Measurements from ENCODE around the gene SOCS3.

The SOCS3 gene

DNA sequence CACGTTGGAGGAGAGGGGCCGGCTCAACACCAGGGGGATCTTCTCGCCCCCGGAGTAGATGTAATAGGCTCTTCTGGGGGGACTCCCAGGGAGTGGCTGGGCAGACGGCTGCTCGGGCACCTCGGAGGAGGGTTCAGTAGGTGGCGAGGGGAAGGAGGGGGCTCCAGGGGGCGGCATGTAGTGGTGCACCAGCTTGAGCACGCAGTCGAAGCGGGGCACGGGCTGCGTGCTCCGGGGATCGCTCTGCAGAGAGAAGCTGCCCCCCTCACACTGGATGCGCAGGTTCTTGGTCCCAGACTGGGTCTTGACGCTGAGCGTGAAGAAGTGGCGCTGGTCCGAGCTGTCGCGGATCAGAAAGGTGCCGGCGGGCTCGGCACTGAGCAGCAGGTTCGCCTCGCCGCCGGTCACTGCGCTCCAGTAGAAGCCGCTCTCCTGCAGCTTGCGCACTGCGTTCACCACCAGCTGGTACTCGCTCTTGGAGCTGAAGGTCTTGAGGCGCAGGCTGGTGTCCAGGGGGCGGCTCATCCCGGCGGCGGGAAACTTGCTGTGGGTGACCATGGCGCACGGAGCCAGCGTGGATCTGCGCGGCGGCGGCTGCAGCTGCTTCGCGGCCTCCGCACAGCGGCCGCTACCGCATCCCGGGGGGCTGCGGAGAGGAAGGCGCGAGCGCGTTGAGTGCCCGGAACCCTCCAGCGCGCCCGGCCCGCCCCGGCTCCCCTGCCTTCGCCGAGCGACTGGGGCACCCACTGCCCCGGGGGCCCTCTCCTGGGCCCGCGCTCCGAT lies 1.1 kb downstream of the SOCS3 start:
- H3K27me3 ChIP-seq (ENCODE audit: insufficient read depth, low read length) = peaks cover 8% of the 10 kb centered on the region; the same call in 1 of the 2 replicates
- H4K20me1 ChIP-seq (ENCODE audit: insufficient read depth, low read length) = no peaks in the 10 kb centered on the region
- TF ChIP-seq, protein P1, sequence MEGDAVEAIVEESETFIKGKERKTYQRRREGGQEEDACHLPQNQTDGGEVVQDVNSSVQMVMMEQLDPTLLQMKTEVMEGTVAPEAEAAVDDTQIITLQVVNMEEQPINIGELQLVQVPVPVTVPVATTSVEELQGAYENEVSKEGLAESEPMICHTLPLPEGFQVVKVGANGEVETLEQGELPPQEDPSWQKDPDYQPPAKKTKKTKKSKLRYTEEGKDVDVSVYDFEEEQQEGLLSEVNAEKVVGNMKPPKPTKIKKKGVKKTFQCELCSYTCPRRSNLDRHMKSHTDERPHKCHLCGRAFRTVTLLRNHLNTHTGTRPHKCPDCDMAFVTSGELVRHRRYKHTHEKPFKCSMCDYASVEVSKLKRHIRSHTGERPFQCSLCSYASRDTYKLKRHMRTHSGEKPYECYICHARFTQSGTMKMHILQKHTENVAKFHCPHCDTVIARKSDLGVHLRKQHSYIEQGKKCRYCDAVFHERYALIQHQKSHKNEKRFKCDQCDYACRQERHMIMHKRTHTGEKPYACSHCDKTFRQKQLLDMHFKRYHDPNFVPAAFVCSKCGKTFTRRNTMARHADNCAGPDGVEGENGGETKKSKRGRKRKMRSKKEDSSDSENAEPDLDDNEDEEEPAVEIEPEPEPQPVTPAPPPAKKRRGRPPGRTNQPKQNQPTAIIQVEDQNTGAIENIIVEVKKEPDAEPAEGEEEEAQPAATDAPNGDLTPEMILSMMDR (IDR thresholded peaks at IDR 0.05; ENCODE audit: low read length) = no peak
- no peak for TF ChIP-seq EZH2 (IDR thresholded peaks at IDR 0.05; ENCODE audit: borderline replicate concordance, low read length)
- H3F3A ChIP-seq (ENCODE audit: insufficient read depth, low read length) = no peaks in the 10 kb centered on the region
- H3K27ac ChIP-seq (ENCODE audit: low read depth, low read length, poor library complexity, severe bottlenecking) = no peak overlapping the region
- no peaks in the 10 kb centered on the region for H3K9me2 ChIP-seq (ENCODE audit: low read depth, low read length)
- no peak overlapping the region for H3K4me2 ChIP-seq (ENCODE audit: low read length)
- H3K9ac ChIP-seq (ENCODE audit: low read length) = no peak overlapping the region
- no peak overlapping the region for H2AFZ ChIP-seq (ENCODE audit: low read length)
- H3K4me1 ChIP-seq (ENCODE audit: insufficient read depth, low read length, severe bottlenecking) = peaks cover 9% of the 10 kb centered on the region
- H3K36me3 ChIP-seq (ENCODE audit: insufficient read depth, low read length) = no peaks in the 10 kb centered on the region
- H3K9me3 ChIP-seq (ENCODE audit: low read length) = no peaks in the 10 kb centered on the region
- H3K4me3 ChIP-seq (ENCODE audit: low read depth, low read length, poor library complexity, severe bottlenecking) = no peak overlapping the region
- H3K79me2 ChIP-seq (ENCODE audit: insufficient read depth, low read length) = no peaks in the 10 kb centered on the region

DNA sequence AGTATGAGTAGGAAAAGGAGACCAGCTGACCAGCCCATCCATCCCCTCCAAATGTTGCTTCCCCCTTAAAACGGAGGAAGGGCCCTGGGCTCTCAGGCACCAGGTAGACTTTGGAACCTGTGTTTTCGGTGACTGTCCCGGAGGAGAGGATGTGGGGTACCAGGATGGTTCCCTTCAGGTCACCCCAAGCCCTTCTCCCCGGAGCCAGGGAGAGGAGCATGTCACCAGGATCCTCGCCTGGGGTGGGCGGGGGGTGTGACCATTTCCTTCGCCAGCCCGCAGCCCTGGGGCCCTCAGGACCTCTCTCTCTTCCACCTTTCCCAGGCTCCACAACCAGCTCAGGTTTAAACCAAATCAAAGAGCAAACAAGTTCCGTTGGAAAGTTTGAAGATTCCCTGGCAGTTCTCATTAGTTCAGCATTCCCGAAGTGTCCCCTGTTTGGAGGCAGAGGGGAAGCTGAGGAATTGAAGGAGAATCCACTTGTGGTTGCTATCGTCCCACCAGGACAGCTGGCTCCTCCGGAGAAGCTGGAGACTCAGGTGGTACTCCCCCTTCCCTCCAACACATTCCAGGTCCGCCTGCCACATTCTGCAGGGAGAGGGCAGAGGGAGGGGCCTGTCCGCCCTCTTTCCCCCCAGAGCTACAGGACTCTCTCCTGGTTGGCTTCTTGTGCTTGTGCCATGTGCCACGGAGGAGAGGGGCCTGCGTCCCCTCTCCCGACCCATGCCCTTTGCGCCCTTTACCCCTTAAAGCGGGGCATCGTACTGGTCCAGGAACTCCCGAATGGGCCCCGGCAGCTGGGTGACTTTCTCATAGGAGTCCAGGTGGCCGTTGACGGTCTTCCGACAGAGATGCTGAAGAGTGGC lies 2.0 kb downstream of the SOCS3 start:
- Histone ChIP-seq H3K36me3 (ENCODE audit: insufficient read depth, low read length) (no peaks in the 10 kb centered on the region), H3K27me3 (ENCODE audit: insufficient read depth, low read length) (peaks cover 8% of the 10 kb centered on the region; the same call in 1 of the 2 replicates), H2AFZ (ENCODE audit: low read length) (no peak overlapping the region), H3K9me2 (ENCODE audit: low read depth, low read length) (no peaks in the 10 kb centered on the region), H3K9me3 (ENCODE audit: low read length) (no peaks in the 10 kb centered on the region), H3F3A (ENCODE audit: insufficient read depth, low read length) (no peaks in the 10 kb centered on the region), H3K27ac (ENCODE audit: low read depth, low read length, poor library complexity, severe bottlenecking) (no peak overlapping the region), H3K79me2 (ENCODE audit: insufficient read depth, low read length) (no peaks in the 10 kb centered on the region), H3K4me3 (ENCODE audit: low read depth, low read length, poor library complexity, severe bottlenecking) (no peak overlapping the region), H3K4me2 (ENCODE audit: low read length) (no peak overlapping the region), H4K20me1 (ENCODE audit: insufficient read depth, low read length) (no peaks in the 10 kb centered on the region), H3K9ac (ENCODE audit: low read length) (no peak overlapping the region), H3K4me1 (ENCODE audit: insufficient read depth, low read length, severe bottlenecking) (peaks cover 12% of the 10 kb centered on the region)
- TF ChIP-seq, protein P1 (IDR thresholded peaks at IDR 0.05; ENCODE audit: low read length) = no peak
- TF ChIP-seq EZH2 (IDR thresholded peaks at IDR 0.05; ENCODE audit: borderline replicate concordance, low read length) = no peak

DNA sequence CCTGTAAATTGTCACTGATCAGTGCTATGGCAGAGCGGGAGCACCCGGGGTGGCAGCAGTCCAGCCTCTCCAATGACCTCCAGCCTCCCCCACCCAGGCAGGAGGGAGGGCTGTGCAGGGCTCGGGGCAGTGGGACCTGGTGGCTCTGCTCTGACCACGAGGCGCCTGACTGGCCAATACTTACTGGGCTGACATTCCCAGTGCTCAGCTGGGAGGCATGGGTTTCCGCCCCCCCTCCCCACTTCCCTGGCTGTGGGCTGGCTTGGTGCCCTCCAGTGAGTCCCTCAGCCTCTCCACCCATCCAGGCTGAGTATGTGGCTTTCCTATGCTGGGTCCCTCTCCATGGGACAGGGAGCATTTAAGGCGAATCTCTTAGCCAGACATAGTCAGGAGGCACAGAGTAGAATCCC lies 2.7 kb downstream of the SOCS3 start:
- Histone ChIP-seq H2AFZ (ENCODE audit: low read length) (no peak overlapping the region), H3K27ac (ENCODE audit: low read depth, low read length, poor library complexity, severe bottlenecking) (no peak overlapping the region), H3F3A (ENCODE audit: insufficient read depth, low read length) (no peaks in the 10 kb centered on the region), H3K4me3 (ENCODE audit: low read depth, low read length, poor library complexity, severe bottlenecking) (no peak overlapping the region), H3K9me2 (ENCODE audit: low read depth, low read length) (no peaks in the 10 kb centered on the region), H4K20me1 (ENCODE audit: insufficient read depth, low read length) (no peaks in the 10 kb centered on the region), H3K27me3 (ENCODE audit: insufficient read depth, low read length) (peaks cover 8% of the 10 kb centered on the region; the same call in 1 of the 2 replicates), H3K4me2 (ENCODE audit: low read length) (no peak overlapping the region), H3K4me1 (ENCODE audit: insufficient read depth, low read length, severe bottlenecking) (peaks cover 17% of the 10 kb centered on the region), H3K36me3 (ENCODE audit: insufficient read depth, low read length) (no peaks in the 10 kb centered on the region), H3K9me3 (ENCODE audit: low read length) (no peaks in the 10 kb centered on the region), H3K79me2 (ENCODE audit: insufficient read depth, low read length) (no peaks in the 10 kb centered on the region), H3K9ac (ENCODE audit: low read length) (no peak overlapping the region)
- TF ChIP-seq, protein P1 (IDR thresholded peaks at IDR 0.05; ENCODE audit: low read length) = no peak
- no peak for TF ChIP-seq EZH2 (IDR thresholded peaks at IDR 0.05; ENCODE audit: borderline replicate concordance, low read length)
